GM21367 (cell line): ENCODE measurements around the gene PRR14L.
"Not testable (repeated sequence)": the region's sequence is repeated elsewhere in the genome, so short reads cannot be mapped to it uniquely, and the experiment has no call there.

Source experiments
- ATAC-seq: cut with Tn5 transposase; IDR thresholded peaks from one replicate; pipeline ENCODE4 v1.9.1; 2021; ENCODE audit not compliant: unreplicated experiment

Gene PRR14L

GRCh38 chr22:31742115-31742514, 7.8 kb downstream of the PRR14L start:
- no peak for ATAC-seq

DNA sequence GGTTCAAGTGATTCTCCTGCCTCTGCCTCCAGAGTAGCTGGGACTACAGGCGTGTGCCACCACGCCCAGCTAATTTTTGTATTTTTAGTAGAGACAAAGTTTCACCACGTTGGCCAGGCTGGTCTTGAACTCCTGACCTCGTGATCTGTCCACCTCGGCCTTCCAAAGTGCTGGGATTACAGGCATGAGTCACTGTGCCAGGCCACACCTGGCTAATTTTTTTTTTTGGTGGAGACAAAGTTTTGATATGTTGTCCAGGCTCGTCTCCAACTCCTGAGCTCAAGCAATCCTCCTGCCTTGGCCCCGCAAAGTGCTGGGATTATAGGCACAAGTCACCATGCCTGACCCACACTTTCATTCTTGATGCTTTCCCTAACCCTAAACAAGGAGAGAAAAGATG, 9.6 kb downstream of the PRR14L start:
- ATAC-seq, result not testable (repeated sequence)

DNA sequence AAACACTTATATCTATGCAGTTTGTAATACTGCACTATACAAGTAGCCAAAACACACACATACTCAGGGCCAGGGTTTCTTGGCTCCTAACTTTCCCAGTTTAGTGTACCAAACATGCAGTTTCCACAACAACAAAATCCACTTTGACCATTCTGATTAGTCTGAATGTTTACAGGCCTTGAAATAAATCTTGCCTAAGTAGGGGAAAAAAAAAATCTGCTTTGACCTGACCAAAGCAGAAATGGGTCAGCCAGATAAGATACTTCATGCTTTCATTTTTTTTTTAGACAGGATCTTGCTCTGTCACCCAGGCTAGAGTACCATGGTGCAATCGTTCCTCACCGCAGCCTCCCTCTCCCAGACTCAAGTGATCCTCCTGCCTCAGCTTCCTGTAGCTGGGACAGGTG, 10.1 kb downstream of the PRR14L start:
- no peak for ATAC-seq

- ATAC-seq, result no peak
These were observed 11.4 kb downstream of the PRR14L start for GRCh38 chr22:31738566-31738965.

DNA sequence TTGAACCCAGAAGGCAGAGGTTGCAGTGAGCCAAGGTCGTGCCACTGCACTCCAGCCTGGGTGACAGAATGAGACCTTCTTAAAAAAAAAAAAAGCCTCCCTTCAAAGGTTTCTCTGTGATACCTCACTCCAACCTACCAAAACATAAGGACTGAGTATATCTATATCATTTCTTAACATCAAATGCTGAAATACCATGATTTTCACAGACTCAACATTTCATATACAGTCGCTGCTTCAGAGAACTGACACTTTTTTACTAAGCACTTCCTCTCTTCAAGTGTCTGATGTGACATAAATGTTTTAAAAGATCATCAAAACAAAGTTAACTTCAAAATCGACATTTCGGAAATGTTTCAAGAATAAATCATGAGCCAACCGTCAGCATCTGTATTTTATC, 12.0 kb downstream of the PRR14L start:
- ATAC-seq, result no peak

DNA sequence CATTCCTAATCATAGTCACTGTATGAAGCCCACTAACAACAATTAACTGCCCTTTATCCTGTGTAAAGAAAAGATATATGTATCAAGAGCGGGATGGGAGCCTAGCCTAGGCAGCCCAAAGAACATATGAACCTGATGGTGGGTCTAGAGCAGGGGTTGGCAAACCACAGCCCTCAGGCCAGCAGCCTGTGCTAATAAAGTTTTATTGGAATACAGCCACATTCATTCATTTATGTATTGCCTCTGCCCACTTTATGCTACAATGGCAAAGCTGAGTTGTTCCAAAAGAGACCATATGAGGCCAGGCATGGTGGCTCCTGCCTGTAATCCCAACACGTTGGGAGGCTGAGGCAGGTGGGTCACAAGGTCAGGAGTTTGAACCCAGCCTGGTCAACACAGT, 13.5 kb downstream of the PRR14L start:
- no peak for ATAC-seq

- ATAC-seq, result no peak
These were observed 15.4 kb downstream of the PRR14L start for GRCh38 chr22:31734512-31734911.

GRCh38 chr22:31733580-31734079, 16.3 kb downstream of the PRR14L start:
- no peak for ATAC-seq

- no peak for ATAC-seq
These were observed 17.7 kb downstream of the PRR14L start for GRCh38 chr22:31732089-31732829.

GRCh38 chr22:31730344-31730711, 19.6 kb downstream of the PRR14L start:
- ATAC-seq, result no peak

- ATAC-seq, result no peak
These were observed 21.1 kb downstream of the PRR14L start for GRCh38 chr22:31728857-31729256.

DNA sequence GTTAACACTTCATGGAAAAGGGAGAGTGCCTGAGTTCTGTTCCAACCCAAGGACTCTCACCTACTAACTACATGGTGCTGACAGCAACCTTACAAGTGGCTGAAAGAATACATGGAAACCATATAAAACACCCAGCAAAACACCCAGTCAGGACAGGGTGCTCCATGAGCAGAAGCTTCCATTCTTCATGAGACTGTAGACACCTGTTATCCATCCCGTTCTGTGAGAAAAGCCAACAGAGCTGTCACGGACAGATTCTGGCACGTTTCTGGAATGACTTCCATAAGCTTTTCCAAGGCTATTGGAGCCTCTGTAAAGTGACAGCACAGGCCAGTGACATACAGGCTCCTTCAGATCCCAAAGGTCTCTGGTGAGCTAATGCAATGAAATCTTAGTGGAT, 23.2 kb downstream of the PRR14L start:
- ATAC-seq, result no peak

DNA sequence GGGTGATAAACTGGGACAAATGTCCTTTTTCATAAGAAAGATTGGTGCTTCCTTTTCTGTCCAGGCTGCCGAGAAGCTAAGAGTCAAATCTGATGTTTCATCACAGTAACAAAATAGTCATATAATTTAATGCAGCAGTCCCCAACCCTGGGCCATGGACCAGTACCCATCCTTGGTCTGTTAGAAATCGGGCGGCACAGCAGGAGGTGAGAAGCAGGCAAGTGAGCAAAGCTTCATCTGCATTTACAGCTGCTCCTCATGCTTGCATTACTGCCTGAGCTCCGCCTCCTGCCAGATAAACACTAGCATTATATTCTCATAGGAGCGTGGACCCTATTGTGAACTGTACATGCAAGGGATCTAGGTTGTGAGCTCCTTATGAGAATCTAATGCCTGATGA, 26.2 kb downstream of the PRR14L start:
- ATAC-seq, result no peak

DNA sequence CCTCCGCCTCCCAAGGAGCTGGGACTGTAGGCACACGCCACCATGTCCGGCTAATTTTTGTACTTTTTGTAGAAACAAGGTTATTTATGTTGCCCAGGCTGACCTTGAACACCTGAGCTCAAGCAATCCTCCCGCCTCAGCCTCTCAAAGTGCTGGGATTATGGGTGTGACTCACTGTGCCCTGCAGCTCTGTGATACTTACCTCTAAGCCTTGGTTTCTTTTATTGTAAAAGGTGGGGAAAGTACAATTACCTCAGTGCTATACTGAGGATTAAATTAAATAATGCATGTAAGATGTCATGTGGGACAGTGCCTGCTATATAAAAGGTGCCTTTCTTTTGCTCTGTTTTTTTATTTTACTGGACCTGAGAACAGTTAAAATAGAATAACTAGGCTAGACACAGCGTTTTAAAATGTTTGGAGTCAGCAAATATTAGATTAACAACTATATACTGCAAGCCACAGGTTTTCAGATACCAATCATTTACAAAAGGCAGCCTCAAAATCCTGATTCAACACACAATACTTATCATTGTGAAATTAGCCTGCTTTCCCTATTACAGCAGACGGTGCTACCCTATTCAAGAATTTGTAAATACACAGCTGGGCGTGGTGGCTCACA, 30.0 kb downstream of the PRR14L start:
- ATAC-seq, result no peak

DNA sequence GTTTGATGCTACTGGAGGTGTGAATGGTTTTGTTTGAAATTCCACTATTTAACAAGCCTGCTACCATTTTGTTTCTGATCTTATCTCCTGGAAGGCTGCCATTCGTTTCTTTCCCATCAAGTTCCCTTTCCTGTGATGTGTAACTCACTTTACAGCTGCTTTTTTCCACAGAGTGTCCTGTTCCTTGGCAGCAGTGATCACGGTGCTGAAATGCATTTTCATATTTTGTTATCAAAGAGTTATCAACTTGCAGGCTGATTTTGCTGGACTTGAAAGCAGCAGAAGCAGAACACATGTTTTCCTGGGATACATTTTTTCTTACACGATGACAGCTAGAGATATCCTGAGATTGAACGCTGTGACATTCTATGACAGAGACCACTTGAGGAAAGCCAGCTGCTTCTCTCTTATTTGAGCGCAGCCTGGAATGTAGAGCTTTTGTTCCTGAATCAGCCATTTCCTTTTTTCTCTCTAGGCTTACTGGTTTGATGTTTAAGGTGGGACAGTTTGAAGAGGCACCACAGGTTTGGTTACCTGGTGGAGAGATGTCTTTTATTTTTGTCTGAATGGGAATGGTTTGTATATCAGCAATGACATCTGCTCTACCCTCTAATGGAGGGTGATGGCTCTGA, 34.7 kb downstream of the PRR14L start:
- ATAC-seq, result no peak

DNA sequence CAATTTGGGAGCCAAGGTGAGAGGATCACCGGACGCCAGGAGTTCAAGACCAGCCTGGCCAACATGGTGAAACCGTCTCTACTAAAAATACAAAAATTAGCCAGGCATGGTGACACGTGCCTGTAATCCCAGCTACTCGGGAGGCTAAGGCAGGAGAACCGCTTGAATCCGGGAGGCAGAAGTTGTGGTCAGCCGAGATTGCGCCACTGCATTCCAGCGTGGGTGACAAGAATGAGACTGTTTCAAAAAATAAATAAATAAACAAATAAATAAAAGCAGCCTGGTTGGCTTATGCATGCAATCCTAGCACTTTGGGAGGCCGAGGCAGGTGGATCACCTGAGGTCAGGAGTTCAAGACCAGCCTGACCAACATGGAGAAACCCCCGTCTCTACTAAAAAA, 38.7 kb downstream of the PRR14L start:
- ATAC-seq, result not testable (repeated sequence)

GRCh38 chr22:31707519-31707918, 42.4 kb downstream of the PRR14L start:
- ATAC-seq, result no peak

GRCh38 chr22:31695423-31695822, 54.5 kb downstream of the PRR14L start:
- no peak for ATAC-seq

GRCh38 chr22:31694046-31694445, 55.9 kb downstream of the PRR14L start:
- ATAC-seq, result not testable (repeated sequence)

- ATAC-seq, result no peak
These were observed 57.6 kb downstream of the PRR14L start for GRCh38 chr22:31692186-31692886.

- no peak for ATAC-seq
These were observed 58.5 kb downstream of the PRR14L start for GRCh38 chr22:31691408-31691807.
